Measurements from ENCODE around the gene CSMD2.

The CSMD2 gene

GRCh38 chr1:33957854-33958253 lies 207.2 kb downstream of the CSMD2 start:
- H3K27me3 ChIP-seq (replicated peaks; ENCODE audit: insufficient read depth, low read length) = peaks cover 11% of the 10 kb centered on the region; the same call in 1 of the 2 replicates
- H3K9me2 ChIP-seq (replicated peaks; ENCODE audit: insufficient read depth, low read length) = no peaks in the 10 kb centered on the region
- no peak overlapping the region for H3K9ac ChIP-seq (ENCODE audit: low read length)
- TF ChIP-seq EZH2 (optimal IDR thresholded peaks at IDR 0.05; ENCODE audit: low read depth, low read length) = no peak
- no peak for TF ChIP-seq CTCF (IDR thresholded peaks at IDR 0.05; ENCODE audit: low read length)
- TF ChIP-seq EZH2phosphoT487 (IDR thresholded peaks at IDR 0.05; ENCODE audit: low read length) = no peak
- no peaks in the 10 kb centered on the region for H4K20me1 ChIP-seq (ENCODE audit: insufficient read depth, low read length)
- no peaks in the 10 kb centered on the region for H3K79me2 ChIP-seq (ENCODE audit: low read length)
- H3F3A ChIP-seq (ENCODE audit: insufficient read depth, low read length) = no peaks in the 10 kb centered on the region
- no peak for DNase-seq
- H3K36me3 ChIP-seq (replicated peaks; ENCODE audit: insufficient read depth, low read length) = no peaks in the 10 kb centered on the region
- no peak overlapping the region for H2AFZ ChIP-seq (ENCODE audit: low read length)
- H3K9me3 ChIP-seq (replicated peaks; ENCODE audit: insufficient read depth, low read length) = no peaks in the 10 kb centered on the region
- no peak overlapping the region for H3K4me3 ChIP-seq (ENCODE audit: low read length)
- H3K4me1 ChIP-seq (ENCODE audit: low read length) = no peaks in the 10 kb centered on the region
- no peak overlapping the region for H3K27ac ChIP-seq (ENCODE audit: low read length)
- H3K4me2 ChIP-seq (ENCODE audit: low read depth, low read length) = no peak overlapping the region

GRCh38 chr1:33955096-33955495 lies 209.9 kb downstream of the CSMD2 start:
- no peaks in the 10 kb centered on the region for H4K20me1 ChIP-seq (ENCODE audit: insufficient read depth, low read length)
- H3K4me2 ChIP-seq (ENCODE audit: low read depth, low read length) = no peak overlapping the region
- no peak overlapping the region for H3K9ac ChIP-seq (ENCODE audit: low read length)
- H3K4me1 ChIP-seq (ENCODE audit: low read length) = no peaks in the 10 kb centered on the region
- no peaks in the 10 kb centered on the region for H3K79me2 ChIP-seq (ENCODE audit: low read length)
- peaks cover 14% of the 10 kb centered on the region; the same call in 1 of the 2 replicates for H3K27me3 ChIP-seq (replicated peaks; ENCODE audit: insufficient read depth, low read length)
- H3K9me2 ChIP-seq (replicated peaks; ENCODE audit: insufficient read depth, low read length) = no peaks in the 10 kb centered on the region
- no peaks in the 10 kb centered on the region for H3K9me3 ChIP-seq (replicated peaks; ENCODE audit: insufficient read depth, low read length)
- no peak for TF ChIP-seq EZH2phosphoT487 (IDR thresholded peaks at IDR 0.05; ENCODE audit: low read length)
- no peak for TF ChIP-seq EZH2 (optimal IDR thresholded peaks at IDR 0.05; ENCODE audit: low read depth, low read length)
- no peak for TF ChIP-seq CTCF (IDR thresholded peaks at IDR 0.05; ENCODE audit: low read length)
- H3K4me3 ChIP-seq (ENCODE audit: low read length) = no peak overlapping the region
- no peak for DNase-seq
- H3K27ac ChIP-seq (ENCODE audit: low read length) = no peak overlapping the region
- H2AFZ ChIP-seq (ENCODE audit: low read length) = no peak overlapping the region
- H3K36me3 ChIP-seq (replicated peaks; ENCODE audit: insufficient read depth, low read length) = no peaks in the 10 kb centered on the region
- no peaks in the 10 kb centered on the region for H3F3A ChIP-seq (ENCODE audit: insufficient read depth, low read length)

- Histone ChIP-seq H3K4me2 (ENCODE audit: low read depth, low read length) (no peak overlapping the region), H3K9me2 (replicated peaks; ENCODE audit: insufficient read depth, low read length) (no peaks in the 10 kb centered on the region), H3K27me3 (replicated peaks; ENCODE audit: insufficient read depth, low read length) (peaks cover 15% of the 10 kb centered on the region), H3K9ac (ENCODE audit: low read length) (no peak overlapping the region), H3F3A (ENCODE audit: insufficient read depth, low read length) (no peaks in the 10 kb centered on the region), H3K36me3 (replicated peaks; ENCODE audit: insufficient read depth, low read length) (no peaks in the 10 kb centered on the region), H3K9me3 (replicated peaks; ENCODE audit: insufficient read depth, low read length) (no peaks in the 10 kb centered on the region), H3K79me2 (ENCODE audit: low read length) (no peaks in the 10 kb centered on the region), H3K4me3 (ENCODE audit: low read length) (no peak overlapping the region), H4K20me1 (ENCODE audit: insufficient read depth, low read length) (no peaks in the 10 kb centered on the region), H3K27ac (ENCODE audit: low read length) (no peak overlapping the region), H2AFZ (ENCODE audit: low read length) (no peak overlapping the region), H3K4me1 (ENCODE audit: low read length) (no peaks in the 10 kb centered on the region)
- DNase-seq = no peak
- no peak for TF ChIP-seq CTCF (IDR thresholded peaks at IDR 0.05; ENCODE audit: low read length)
- TF ChIP-seq EZH2 (optimal IDR thresholded peaks at IDR 0.05; ENCODE audit: low read depth, low read length) = no peak
- TF ChIP-seq EZH2phosphoT487 (IDR thresholded peaks at IDR 0.05; ENCODE audit: low read length) = no peak
Measured at GRCh38 chr1:33949570-33949969, 215.5 kb downstream of the CSMD2 start.

Measured in MM.1S (cell line).